Occipital lobe (tissue), 2 donors: ENCODE data around the gene NPAS3. TPM values are rescaled to one million over a fixed set of nuclear protein-coding genes. Genes with fewer than 3 reads are reported as not detected.

ENCODE experiments used
- DNase-seq: peaks from one replicate; lab custom pipeline; 2025; lab: John Stamatoyannopoulos, UW
- total RNA-seq: library from RNA; depleted of rRNA; stranded (reverse); fragments of >200 nt; gene quantifications from one replicate; pipeline ENCODE4 v1.2.3, GENCODE V29; 2014

The NPAS3 gene
- total RNA-seq, 1 donor from 2014 or later: 44.6 TPM

DNA sequence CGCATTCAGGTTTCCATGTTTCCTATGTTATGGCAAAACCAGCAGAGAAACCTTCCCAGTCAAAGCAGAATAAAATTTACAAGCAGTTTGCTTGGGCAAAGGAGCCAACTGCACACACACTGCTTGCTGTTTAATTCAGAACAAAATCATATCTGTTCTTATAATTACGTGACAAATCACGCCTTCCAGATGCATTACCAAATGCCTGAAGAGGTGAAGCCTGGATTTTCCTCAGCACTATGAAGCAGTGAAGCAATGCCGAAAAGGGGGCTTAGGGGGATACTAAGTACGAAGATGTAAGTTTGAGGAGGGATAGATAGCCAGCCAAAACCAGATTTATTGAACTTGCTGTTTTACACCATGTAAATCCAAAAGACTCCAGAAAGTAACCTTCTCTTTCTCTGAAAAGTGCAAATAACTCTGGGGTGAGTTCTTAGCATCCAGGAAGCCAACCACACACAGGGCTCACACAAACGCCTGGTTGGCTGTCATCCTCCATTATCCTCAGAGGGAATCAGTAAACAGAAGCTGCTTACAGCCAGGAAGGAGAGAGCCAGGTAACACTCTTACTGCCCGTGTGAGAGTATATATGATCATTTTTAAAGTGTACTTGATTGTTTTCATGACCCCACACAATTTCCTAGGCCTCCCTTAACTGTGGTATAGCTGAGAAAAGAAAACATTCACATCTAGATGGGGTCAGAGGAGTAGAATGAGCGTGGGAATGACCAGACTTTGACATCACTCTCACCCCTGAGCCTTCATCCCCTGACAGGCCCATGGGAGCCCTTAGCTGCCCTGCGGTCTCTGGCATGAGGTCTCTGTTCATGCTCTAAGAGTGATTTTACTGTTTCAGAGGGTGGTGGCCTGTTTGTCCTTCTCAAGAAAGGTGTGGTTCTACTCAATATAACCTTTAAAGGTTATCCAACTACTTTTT is 569.7 kb downstream of the NPAS3 start:
- no peak for DNase-seq

DNA sequence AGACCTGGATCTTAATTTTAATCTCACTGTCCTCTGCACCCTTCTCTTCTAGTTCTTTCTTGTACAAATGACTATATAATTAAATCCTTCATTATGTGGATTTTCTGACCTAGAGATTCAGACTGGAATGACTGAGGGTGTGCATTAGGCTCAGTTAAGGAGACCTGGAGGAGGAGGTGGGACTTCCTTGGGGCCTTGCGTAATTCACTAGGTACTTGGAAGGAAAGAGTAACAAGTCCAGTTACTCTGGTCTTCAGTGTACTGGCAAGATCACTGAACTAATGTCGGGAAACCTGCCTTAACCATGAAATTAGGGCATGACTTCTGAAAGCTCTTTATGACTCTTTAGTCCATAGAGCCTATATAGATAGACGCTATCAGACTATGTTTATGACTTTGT is 570.8 kb downstream of the NPAS3 start:
- DNase-seq: no peak

DNA sequence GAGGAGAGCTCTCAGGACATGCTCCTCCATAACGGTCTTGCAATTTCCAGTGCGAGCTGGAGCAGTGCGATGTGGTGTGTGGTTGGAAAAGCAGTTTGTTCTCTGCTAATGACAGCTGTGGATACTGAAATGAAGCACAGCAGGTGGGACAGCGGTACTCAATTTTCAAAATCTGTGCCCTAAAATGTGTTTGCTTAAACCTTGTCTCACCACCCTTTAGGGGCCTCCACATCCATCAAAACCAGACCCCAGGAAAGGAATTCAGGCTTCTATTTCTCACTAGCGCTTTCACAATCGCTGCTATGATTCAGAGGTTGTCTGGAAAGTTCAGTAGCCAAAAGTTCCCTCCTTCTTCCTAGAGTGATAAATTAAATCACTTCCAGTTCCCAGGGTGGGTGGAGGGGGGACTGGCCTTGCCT is 571.4 kb downstream of the NPAS3 start:
- DNase-seq: no peak

DNA sequence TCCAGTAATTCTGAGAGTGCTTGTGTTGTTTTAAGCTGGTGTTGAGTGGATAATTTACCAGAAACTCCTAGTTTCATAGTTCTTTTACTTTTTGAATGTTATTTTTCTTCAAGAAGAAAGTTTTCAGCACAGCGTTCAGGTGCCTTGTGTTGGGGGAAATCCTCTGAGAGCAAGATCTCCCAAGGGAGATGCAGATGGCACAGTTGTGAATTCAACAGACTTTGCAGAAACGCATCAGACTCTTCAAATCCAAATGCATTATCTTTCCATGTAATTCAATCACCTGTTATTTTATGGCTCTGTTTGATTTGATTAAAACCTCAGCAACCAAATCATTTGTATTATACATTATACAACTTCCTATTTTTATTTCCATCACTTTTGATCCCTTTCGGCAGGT is 572.3 kb downstream of the NPAS3 start:
- DNase-seq: no peak

DNA sequence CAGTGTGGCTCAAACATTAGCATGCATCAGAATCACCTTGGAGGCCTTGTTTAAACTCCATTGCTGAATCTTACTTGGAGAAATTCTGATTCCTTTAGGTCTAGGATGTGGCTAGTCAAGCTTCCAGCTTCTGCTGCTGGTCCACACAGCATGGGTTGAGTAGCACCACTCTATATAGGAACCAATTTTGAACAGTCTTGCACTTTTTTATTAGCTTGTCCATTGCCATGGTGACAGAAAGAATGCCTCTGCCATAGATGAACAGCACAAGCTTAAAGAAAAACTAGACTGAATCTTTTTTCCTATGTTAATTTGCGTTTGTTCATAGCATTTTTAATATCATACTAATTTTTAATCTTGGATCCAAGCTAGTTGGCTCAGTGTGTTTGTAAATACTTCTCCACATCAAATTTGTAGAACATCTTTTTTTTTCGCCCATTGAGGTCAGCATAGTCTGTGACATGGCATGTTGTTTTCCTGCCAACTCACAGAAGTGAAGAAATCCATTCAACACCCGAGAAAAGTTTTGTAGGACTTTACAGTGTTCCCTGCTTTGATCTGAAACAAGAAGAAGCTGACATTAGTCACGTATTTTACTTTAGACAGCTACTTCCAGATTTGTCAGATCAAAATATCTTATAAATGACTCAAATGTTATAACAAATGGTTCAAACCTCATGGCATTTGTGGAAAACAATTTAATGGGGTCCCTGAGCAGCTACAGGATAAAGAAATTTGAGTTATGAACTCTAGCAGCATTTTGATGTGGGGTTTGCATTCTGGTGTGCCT is 573.4 kb downstream of the NPAS3 start:
- no peak for DNase-seq

DNA sequence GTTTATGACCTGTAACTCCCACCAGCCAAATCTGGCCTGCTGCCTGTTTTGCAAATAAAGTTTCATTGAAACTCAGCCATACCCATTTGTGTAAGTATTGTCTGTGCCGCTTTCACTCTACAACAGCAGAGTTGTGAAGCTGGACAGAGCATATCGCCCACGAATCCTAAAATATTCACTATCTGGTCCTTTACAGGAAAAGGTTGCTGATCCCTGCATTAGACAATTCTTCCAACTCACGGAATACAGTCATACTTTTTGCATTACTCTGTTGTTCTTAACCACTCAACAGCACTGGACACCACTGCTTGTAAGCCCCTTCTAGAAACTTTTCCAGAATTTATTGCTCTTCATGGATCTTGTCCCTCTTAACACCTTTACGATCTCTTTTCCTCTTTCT is 576.8 kb downstream of the NPAS3 start:
- no peak for DNase-seq

DNA sequence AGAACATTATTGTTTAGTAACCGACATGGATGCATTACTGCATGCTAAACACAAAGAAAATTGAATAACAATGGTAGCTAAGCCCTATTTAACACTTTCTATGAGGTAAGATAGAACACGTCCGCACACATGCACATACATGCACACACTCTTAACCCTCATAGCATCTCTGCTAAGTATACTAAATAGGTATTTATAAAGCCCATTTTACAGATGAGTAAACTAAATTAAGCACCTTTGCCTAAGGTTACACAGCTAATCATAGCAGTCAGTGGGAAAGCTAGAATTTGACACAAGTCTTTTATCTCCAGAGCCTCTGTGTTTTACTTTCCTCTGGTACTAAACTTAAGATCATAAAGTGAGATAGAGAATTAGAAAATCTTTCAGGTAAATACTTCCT is 577.2 kb downstream of the NPAS3 start:
- DNase-seq: no peak

DNA sequence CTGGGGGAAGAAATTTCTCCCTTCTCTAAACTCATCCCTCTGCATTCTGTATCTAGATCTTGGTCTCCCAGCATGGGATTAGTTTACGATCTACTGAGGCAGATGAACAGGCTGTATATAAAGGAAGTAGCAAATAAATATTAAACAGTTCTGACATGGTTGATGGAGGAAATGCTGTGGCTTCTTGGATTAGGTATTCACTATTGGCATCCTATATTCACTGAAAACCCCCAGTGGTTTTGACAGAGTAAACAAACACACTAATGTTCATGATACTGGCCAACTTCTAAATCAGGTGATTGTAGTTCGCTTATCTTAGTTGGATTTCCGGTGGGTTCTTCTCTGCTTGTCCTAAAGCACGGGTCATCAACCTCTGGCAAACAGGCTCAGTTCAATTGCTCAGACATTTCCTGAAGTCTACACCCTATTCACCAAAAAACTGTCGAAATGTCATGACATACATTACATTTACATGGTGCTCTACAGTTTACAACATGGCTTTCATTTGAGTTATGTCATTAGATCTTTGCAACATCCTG is 578.3 kb downstream of the NPAS3 start:
- no peak for DNase-seq

DNA sequence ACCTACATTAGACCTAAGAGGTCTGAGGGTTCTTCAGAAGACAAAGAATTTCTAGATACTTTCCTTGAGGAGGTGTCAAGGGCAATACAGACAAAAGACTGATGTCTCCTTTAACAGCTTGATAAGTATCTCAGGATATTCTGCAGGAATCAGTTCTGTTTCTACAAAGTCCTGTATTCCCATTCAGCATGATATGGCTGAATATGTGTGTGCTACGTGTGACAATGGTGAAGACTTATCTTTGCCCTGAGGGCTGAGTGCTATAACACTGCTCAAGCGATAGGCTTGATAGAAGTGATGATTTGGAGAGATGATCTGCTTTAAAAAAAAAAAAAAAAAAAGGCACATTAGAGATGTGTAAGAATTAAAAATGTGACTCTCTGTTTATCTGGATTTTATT is 582.5 kb downstream of the NPAS3 start:
- DNase-seq: no peak

DNA sequence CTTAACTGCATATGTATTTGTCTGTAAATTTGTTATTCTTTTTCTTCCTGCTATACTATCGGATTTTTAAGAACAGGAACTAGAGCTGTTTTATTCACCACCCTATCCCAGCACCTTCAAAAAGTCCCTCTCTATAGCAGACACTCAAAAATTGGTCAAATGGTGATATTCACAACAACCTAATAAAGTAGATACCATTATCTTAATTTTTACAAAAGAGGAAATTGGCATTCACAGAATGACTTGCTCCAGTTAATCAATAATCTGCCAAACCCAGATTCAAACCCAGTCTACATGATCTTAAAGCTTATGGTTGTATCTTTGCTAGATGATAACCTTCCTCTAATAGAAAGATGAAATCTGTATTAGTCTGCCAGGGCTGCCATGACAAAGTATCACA is 585.6 kb downstream of the NPAS3 start:
- DNase-seq: no peak

DNA sequence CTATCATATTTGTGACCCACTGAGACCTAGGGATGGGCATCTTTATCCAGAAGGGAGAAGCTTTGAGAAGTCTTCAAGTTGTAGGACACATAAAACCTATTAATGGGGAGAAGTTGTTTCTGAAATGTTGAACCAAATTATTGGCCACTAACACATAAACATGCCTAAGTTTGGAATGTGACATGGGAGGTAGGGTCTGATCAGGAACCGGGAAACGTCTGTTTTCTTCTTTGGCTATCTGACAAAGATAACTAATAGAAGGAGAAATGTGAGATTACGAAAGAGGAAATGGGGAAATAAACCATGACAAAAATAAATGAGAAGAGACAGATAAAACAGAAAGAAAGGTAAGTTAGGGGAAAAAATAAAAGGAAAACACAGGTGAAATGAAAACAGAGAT is 586.9 kb downstream of the NPAS3 start:
- DNase-seq: no peak

DNA sequence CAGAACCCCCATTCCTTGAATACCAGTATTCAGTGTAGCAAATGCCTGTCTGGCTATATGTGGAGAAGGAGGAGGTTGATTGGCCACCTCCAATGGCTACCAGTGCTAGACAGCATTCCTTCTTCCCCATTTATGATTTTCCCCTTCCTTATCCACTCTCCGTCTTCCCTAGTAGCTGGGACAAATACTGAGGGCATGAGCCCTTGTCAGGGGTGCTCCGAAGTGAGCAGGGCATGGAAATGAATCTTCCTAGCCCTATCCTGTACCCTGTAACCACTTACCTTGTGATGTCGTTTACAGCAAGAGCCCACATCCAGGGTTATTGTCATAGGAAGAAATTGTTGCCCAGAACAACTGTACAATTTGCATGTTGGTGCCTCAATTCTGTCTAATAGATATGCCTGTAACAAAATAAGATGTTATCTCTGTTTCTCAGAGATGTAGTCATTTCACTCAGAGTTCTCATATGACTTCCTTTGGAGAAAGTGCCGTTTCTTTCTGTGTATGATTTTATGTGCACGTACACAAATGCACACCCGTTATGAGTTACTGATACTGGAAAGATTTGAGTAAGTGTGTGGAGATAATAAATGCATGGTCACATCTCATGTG is 588.5 kb downstream of the NPAS3 start:
- no peak for DNase-seq

DNA sequence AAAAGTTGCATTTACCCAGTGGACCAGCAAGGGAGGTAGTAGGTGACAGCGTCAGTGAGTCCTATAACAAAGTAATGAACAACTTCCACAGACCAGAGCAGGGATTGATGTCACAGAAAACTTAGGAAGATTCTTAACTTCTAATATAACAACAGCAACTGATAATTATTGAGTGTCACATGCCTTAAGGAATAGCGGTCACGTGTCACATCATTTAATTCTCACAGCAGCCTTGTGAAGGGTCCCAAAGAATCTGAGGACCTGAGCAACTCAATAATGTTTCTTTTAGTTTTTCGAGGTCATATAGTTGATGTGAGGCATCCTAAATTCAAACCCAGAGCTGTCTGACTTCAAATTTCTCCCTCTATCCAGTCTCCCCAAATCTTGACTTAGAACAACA is 590.0 kb downstream of the NPAS3 start:
- DNase-seq: no peak

DNA sequence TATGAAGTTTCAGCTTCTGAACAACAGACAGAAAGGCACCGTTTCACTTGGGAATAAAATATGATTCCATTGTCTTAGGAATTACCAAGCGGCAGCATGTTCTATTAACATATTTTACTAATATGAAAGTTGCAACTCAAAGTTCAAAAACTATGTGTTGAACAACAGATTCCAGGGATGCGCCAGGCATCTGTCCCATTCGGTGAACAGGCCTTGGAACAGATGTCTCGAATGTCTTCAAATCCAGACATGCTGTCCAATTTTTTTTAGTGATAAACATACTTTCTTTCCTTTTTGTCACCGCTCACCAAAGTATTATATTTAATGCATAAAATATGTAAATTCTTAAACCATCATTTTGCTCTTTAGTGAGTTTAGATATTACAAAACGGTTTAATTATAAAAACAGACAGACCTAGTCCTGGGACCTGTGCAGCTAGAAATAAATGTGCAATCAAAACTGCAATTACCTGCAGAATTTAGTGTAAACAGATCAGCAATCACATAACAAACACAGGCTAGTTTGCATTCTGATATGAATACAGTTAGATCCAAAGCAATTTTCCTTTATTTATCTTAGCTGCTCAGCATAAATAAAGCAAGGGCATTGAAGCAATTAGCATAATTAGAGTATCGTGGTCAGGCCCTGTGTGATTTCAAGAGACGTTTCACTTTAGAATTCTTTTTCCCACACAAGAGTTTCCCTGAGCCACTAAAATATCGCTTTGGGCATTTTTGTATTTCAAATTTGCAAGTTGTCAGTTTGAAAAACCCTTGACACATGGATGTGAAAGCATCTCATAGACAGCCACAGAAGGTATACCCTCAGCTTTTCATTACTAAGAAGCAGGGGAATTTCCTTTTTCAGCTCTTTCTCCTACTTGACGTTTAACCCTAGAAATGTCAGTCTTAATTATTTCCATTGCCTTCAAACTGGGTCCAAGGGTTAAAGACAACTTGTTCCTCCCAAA is 591.4 kb downstream of the NPAS3 start:
- DNase-seq: no peak

DNA sequence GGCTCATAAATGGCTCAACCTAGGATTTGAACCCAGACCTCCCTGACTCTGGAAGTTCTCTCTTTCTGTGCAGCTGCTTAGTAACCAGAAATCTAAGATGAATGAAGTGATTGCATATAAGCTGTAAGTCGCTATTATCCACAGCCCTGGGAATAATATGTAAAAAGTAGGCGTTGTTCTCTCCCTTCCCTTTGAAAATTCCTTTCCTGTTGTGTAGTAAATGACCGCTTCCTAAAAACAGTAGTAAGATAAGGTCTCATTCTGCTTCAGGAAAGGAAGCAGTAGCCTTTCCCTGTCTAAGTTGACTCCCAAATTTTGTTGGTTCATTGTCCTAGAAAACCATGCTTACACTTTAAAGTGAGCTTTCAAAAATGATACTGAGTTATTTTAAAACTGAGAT is 593.9 kb downstream of the NPAS3 start:
- no peak for DNase-seq

DNA sequence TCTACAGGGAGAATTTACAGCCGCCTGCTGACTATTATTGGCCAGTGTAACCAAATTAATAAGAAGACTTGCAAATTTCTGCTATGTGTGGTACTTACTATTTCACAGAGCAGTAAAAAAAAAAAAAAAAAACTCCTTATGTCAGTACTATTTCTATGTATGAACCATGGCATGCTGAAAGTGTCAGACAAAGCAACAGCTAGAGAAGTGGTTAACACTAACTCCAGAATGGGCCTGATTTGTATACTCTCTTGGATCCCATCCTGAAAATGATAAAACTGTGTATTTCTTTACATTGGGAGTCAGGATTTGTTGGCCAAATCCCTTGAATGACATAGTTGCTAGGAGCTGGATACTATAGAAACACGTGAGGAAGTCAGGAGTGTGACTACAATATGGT is 595.4 kb downstream of the NPAS3 start:
- no peak for DNase-seq

DNA sequence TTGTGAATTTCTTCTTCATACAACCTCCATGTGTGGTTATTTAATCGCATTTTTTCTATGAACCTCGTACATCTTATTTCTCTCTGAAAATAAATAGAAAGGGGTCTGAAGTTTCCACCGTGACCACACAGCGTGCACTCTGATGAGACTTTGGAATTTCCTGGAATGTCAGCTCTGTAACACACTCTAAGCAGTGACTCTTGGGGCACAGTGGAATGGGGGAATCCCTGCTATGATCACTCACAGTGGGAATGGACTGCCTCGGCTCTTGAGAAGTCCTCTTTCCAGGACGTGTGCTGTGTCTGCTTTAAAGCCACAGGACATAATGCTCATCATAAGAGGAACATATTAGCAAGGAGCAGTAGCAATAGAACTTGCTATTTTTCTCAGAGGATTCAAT is 596.0 kb downstream of the NPAS3 start:
- no peak for DNase-seq

DNA sequence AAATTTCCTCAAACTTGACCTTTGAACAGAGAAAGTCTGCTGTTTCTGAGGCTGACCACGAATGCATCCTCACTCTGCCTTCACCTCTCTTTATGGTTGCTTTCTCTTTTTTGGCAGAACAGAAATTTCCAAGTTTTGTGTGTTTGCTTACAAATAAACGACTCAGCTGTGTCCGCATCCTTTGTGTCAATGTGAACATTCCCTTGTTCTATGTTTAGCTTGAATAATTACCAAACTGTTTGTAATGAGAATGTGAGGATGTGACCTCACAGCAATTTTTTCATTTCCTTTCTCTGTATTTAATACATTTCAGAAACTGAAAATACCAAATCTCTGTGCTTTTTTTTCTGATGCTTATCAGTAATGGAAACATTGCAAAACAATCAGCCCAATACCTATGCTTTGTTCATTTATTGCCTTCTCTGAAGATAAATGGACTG is 601.3 kb downstream of the NPAS3 start:
- DNase-seq: no peak

DNA sequence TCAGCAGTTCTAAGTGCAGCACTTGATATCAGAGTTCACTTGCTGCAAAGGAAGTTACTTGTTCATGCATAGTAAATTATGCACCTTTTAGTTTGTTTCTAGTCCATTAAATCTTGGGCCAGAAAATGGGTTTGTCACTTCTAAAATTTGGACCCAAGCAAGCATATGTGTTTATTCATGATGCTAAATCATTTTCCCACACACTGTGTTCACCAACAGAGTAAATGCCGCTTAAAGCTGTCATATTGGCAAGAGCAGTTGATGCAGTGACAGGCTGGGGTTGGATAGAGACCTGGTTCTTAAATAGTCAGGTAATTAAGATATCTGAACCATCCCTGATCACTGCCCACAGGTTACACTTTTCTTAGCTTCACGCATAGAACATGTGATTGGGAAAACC is 602.5 kb downstream of the NPAS3 start:
- no peak for DNase-seq

DNA sequence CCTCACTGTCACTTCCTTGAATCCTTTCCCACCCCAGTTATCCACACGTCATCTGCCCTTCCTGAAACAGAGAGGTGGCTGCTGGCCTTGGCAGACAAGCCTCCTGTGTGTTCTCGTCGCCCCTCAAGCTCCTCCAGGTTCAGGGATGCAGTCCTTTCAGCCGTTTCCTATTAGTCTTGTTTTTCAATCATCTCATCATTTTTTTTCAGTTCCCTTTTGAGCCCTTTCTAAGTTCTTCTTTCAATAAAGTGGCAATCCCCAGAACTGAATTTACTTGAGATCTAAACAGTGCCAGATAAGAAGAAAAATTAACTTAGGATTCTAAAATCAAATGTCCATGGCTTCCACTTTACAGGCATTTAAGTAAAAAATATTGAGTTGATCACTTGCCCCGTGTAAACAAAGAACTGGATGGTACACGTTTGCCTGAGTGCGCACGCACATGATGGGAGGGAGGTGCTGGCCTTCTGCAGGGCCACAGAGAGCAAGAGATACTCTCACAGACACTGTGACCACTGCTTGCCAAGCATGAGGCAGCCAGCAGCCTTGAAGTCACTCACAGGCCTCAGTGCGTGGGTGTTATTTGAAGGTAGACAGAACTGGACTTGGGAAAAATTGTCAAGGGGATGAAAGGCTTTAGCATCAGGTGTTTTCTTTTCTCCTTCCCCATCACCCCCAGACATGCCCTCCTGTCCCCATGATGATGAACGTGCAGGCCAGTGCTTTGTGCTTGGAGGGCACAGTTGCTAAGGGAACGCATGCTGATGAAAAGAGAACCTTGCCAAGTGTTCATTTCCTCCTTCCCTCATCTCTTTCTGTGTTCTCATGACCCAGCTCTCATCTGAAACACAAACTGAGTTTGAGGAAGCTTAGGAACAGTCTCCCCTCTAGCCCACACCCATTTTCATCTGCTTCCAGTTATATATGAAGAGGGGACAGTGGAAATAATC is 603.9 kb downstream of the NPAS3 start:
- DNase-seq: no peak
